ENCODE data around the gene LINGO4. TPM values are rescaled to one million over a fixed set of nuclear protein-coding genes. Genes with fewer than 3 reads are reported as not detected.
"Not testable (repeated sequence)": the region's sequence is repeated elsewhere in the genome, so short reads cannot be mapped to it uniquely, and the experiment has no call there.

LINGO4 gene
- total RNA-seq, 1 donor: under 0.01 TPM

- DNase-seq (ENCODE audit: low read depth in 2 of 3, low spot score in 2 of 3): peak; percentile 89 to 99 (median 99)
These were observed 14.9 kb downstream of the LINGO4 start, which contains the start of gene TDRKH for GRCh38 chr1:151790071-151790939. Gene TDRKH, minus strand, starts transcription at chr1:151790500. Its CDS starts 7,478 bp downstream, at chr1:151783022.

GRCh38 chr1:151787689-151788088 lies 17.5 kb downstream of the LINGO4 start:
- DNase-seq (ENCODE audit: low read depth in 2 of 3, low spot score in 2 of 3): no peak

DNA sequence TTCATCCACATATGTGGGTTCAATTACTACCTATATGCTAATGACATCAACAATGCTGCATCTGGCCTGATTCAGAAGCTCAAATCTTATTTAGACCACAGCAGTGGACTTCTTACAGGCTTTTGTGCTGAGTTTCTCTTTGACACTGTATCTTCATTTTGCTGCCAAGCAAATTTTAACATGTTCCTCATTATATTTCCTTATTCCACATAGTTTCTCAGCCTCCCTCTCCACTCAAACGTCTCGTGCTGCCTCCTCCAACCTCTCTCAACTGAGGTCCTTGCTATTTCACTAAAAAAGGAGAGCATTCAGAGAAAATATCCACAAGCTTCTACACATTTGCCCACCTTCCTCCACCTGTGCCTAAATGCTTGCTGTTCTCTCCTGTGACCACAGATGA lies 21.4 kb downstream of the LINGO4 start:
- no peak for DNase-seq (ENCODE audit: low read depth in 2 of 3, low spot score in 2 of 3)

DNA sequence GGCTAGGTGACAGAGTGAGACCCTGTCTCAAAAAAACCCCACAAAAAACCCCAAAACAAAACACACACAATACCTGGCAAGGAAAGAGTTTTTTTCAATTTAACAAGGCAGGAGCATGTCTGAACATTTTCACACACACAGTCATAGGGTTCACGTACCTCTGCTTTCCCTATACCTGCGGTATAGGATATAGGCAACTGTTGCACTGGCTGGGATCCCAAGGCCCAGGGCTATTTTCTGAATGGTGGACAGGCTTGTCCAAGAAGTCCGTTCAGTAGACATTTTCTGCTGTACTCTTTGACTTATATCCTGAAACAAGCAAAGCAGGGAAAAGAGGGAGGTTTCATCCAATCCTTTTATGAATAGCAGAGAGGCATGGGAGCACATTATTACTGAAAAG lies 22.5 kb downstream of the LINGO4 start:
- no peak for DNase-seq (ENCODE audit: low read depth in 2 of 3, low spot score in 2 of 3)

DNA sequence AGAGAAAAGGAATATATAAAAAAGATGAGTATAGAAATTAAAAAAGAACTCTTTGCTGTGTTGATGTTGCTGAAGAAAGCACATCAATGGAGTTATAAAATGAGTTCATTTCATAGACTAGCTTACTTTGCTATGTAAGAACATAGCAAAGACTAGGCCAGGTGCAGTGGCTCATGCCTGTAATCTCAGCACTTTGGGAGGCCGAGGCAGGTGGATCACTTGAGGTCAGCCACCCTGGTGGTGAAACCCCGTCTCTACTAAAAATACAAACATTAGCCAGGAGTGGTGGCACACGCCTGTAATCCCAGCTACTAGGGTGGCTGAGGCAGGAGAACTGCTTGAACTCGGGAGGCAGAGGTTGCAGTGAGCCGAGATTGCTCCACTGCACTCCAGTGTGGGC lies 23.2 kb downstream of the LINGO4 start:
- DNase-seq (ENCODE audit: low read depth in 2 of 3, low spot score in 2 of 3): not testable (repeated sequence)

- not testable (repeated sequence) for DNase-seq (ENCODE audit: low read depth in 2 of 3, low spot score in 2 of 3)
These were observed 24.5 kb downstream of the LINGO4 start for GRCh38 chr1:151780736-151781135.

- DNase-seq (ENCODE audit: low read depth in 2 of 3, low spot score in 2 of 3): no peak
These were observed 25.4 kb downstream of the LINGO4 start for GRCh38 chr1:151779852-151780251.

DNA sequence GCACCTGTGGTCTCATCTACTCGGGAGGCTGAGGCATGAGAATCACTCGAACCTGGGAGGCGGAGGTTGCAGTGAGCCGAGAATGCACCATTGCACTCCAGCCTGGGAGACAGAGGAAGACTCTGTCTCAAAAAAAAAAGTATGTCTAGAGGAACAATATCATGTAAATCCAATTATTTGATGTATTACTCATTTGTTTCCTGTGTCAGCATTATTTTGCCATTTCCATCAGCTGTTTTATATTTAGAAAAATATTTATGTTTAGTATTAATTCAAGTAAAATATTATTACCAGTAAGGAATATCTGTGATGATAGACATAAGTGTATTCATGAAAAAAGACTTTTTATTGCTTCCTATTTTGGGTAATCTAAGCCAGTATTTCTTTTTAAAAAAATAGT lies 27.9 kb downstream of the LINGO4 start:
- no peak for DNase-seq (ENCODE audit: low read depth in 2 of 3, low spot score in 2 of 3)

DNA sequence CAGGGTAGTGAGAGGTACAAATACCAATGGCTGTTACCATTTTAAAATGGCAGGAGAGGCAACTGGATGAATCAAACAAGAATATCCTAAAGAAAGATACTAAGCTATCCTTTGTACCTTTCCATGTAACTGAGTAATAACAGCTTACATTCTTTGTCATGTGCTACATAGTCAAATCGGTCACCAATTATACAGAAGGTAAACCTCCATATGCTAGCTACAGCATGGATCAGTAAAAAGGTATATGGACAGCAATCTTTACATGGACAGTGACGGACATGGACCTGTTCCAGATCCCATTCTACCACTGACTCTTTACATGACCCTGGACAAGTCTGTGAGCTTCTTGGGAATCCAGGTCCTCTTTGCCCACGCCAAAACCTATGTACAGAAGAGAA lies 28.6 kb downstream of the LINGO4 start:
- DNase-seq (ENCODE audit: low read depth in 2 of 3, low spot score in 2 of 3): no peak

DNA sequence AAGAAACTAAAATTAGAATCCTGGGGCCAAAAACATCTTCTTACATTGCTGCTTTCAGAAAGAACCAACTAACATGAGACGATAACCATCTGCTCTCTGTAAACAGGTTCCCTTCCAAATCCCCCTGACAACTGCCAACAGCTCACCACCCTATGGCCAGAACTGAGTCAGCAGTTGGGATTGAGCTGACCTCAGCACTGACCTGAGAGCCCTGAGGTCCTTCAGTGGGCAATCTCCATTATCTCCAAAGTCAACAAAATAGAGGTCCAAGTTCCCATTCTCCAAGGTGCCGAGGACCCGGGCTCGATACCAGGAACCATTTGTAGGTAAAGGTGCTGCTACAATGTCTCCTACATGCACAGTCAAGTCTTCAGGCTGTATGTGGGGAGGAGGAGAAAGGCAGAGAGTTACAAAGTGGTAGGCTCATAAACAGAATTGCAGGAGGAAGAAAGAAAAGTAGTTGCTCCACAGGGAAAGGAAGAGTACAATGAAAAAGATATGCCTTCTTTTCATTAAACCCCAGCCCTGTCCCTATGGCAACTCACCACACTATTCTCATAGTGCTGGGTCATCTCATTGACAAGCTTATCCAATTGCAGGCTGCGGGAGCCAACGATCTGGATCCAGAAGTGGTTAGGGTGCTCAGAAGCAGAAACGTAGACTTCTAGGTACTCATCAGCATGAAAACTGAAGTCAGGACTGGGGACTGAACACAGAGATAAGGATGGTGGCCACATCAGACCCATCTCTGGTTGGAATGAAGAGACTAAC lies 29.1 kb downstream of the LINGO4 start:
- no peak for DNase-seq (ENCODE audit: low read depth in 2 of 3, low spot score in 2 of 3)

DNA sequence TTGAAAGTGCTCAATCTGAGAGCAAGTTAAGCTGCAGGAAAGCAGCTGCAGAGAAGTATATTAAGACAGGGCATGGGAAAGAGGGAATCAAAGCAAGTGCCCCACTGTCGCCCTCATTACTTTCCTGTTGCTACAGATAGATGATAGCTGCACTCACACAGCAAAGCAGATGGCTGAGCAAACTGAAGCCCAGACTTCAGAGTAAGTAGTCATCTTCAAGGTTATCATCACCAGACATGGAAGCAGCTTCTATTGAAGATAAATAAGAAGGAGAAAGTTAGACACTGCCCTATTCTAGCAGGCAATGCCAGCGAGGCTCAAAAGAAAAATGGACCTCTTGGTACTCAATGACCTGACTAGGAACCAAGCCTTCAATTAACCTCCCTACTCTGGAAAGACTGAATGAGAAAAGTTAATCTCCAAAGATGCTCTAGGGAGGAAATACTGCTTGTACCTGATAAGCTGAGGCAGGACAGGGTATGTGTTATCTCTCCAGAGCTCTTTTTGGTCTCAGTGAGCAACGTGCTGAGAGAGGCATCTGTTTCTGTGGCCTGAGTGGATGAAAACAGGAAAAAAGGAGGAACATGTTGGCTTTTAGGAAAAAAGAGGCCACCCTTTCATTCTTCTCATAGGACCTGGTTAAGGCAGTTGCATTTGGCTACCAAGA lies 30.8 kb downstream of the LINGO4 start:
- DNase-seq (ENCODE audit: low read depth in 2 of 3, low spot score in 2 of 3): no peak

DNA sequence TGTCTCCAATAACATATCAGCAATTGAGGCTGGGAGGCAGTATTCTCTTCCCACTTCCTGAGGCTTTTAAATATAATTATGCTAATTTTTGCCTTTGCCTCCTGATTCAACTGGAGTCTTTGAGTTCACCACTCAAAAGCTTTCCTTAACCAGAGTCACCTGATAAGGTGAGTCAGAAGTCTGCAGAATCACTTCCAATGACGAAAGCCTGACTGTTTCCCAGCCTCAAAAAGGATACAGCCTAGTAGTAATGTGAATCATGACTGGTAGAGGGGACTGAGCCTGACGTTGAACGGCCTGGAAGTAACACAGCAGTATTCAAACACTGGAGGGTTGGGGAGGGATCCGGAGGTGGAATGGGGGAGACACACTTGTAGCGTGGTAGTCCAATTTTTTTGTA lies 31.5 kb downstream of the LINGO4 start:
- no peak for DNase-seq (ENCODE audit: low read depth in 2 of 3, low spot score in 2 of 3)

DNA sequence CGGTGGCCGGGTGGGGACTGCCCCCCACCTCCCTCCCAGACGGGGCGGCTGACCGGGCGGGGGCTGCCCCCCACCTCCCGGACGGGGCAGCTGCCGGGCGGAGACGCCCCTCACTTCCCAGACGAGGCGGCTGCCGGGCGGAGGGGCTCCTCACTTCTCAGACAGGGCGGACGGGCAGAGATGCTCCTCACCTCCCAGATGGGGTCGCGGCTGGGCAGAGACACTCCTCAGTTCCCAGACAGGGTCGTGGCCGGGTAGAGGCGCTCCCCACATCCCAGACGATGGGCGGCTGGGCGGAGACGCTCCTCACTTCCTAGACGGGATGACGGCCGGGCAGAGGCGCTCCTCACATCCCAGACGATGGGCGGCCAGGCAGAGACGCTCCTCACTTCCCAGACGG lies 35.9 kb downstream of the LINGO4 start:
- not testable (repeated sequence) for DNase-seq (ENCODE audit: low read depth in 2 of 3, low spot score in 2 of 3)

DNA sequence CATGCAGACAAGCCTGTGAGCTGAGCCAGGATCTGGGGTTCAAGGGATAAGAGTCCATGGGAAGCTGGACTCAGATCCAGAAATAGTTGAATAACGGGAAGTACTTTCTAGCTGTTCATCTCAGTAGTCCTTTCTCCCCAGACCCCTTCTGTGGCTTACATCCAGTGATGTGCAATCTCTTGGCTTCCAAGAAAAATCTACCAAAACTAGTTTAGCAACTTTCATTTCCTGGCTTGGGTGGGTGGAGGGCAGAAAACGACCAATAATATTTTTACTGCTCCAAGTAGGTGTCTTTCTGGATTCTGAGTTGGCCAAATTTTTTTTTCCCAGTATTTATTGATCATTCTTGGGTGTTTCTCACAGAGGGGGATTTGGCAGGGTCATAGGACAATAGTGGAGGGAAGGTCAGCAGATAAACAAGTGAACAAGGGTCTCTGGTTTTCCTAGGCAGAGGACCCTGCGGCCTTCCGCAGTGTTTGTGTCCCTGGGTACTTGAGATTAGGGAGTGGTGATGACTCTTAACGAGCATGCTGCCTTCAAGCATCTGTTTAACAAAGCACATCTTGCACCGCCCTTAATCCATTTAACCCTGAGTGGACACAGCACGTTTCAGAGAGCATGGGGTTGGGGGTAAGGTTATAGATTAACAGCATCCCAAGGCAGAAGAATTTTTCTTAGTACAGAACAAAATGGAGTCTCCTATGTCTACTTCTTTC lies 36.7 kb downstream of the LINGO4 start:
- not testable (repeated sequence) for DNase-seq (ENCODE audit: low read depth in 2 of 3, low spot score in 2 of 3)

DNA sequence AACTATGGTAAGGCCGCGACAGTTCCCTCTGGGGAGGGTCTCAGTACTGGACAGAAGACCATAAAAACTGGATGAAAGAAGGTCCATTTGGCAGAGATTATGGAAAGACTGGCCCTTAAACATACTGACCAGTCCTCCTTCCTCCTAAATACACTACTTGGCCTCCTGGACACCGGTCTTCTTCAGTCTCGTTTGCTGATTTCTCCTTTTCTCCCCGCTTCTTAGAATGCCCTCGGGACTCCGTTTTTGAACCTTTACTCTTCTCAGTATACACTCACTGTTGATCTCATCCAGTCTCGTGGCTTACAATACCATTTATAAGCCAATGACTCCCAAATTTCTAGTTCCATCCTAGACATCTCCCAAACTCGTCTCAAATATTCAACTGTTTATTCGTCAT lies 41.2 kb downstream of the LINGO4 start:
- peak in 1 of 3 donors; percentile 8 for DNase-seq (ENCODE audit: low read depth in 2 of 3, low spot score in 2 of 3)

GRCh38 chr1:151762941-151763921 lies 42.0 kb downstream of the LINGO4 start, which contains the start of gene MRPL9:
Gene MRPL9, minus strand, starts transcription at chr1:151763496. Its CDS starts 17 bp downstream, at chr1:151763479.
- DNase-seq (ENCODE audit: low read depth in 2 of 3, low spot score in 2 of 3): peak; percentile 62 to 83 (median 78)

DNA sequence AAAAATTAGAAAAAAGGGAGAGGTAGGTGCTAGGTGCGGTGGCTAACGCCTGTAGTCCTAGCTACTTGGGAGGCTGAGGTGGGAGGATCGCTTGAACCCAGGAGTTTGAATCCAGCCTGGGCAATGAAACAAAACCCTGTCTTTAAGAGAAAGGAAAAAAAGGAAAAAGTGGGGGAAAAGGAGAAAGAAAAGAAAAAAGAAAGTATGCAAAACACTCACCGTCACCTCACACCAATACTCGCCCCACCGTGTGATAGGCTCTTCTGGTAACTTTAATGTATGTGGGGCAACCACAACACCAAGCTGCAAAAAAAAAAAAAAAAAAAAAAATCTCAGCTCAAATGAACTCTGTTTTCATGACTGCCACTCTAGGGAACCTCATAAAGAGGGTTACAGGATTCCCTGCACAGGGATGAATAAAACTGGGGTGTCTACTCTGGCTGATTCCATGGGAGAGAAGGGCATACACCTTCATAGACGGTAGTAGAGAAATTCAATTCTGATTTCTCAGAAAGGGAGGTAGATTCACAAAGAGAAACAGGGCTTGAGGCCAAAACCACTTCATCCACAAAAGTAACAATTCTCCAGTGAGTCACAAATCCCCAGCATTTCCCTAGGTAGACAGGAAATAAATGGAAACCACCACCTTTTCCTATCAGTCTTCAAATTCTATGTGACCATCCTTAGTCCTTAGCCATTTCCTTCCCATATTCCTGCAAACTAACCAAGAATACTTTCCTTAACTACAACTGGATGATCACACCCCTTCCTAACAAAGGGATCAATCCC lies 44.4 kb downstream of the LINGO4 start:
- no peak for DNase-seq (ENCODE audit: low read depth in 2 of 3, low spot score in 2 of 3)

DNA sequence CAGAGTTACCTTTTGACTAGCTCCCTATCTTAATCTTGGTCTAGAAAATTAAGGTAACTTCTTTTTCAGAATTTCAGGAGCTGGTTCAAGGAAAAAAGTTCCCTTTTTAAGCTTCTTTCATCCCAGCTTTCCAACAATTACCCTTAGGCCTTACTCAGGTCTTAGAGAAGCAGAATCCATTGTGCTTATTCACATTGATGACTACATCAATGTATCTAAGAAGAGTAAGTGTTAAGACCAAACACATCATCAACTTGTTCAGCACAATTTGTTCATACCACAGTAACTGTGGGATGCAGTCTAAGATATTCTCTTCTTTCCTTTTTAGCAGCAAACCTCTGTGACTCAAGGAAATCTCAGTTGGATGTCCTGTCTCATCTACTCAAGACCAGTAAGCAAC lies 46.0 kb downstream of the LINGO4 start:
- DNase-seq (ENCODE audit: low read depth in 2 of 3, low spot score in 2 of 3): no peak

Data from hematopoietic multipotent progenitor cell (in vitro differentiated cells).